Mucosa of descending colon (tissue), 3 donors: ENCODE data around the gene CFH. TPM values are rescaled to one million over a fixed set of nuclear protein-coding genes. Genes with fewer than 3 reads are reported as not detected.

Experiments used
- ATAC-seq: fragments of 200-7000 bp; cut with Tn5 transposase; one replicate; pipeline ENCODE4 v1.9.1; 2020; ENCODE audit warnings: mild to moderate bottlenecking, moderate library complexity
- DNase-seq, 3 donors: peaks; one replicate each; pipeline ENCODE4 v3.0.0-alpha.2; 2020
- H3K36me3 ChIP-seq: fragments of 200-600 bp; one replicate; pipeline ENCODE4 v1.8.0; 2021; ENCODE audit warnings: low read depth, mild to moderate bottlenecking
- H3K4me1 ChIP-seq: fragments of 200-600 bp; one replicate; pipeline ENCODE4 v1.8.0; 2021; ENCODE audit warnings: low read depth, mild to moderate bottlenecking
- H3K4me3 ChIP-seq: fragments of 200-600 bp; one replicate; pipeline ENCODE4 v1.8.0; 2021; ENCODE audit warnings: mild to moderate bottlenecking
- H3K9me3 ChIP-seq: fragments of 200-600 bp; one replicate; pipeline ENCODE4 v1.8.0; 2021; ENCODE audit warnings: mild to moderate bottlenecking
- intact Hi-C, 2 donors: fragments of 100-400 bp; cut with DNase I in 1 of 2; cut with micrococcal nuclease in 1 of 2; formaldehyde crosslinking; loops; one replicate each; pipeline versions ENCODE4 v1.11.0 to v1.11.1; 2022; cut with DNase I, micrococcal nuclease
- total RNA-seq, 3 donors: library from RNA; stranded (reverse); fragmentation: NEBNext Ultra II Directional in 2 of 3; extraction: Animal tissue kit (Norgen Biotek cat#: 25700) in 2 of 3; gene quantifications; one replicate each; pipeline versions ENCODE4 v1.2.1 to v1.2.4, GENCODE V29; 2021 to 2023
- TF ChIP-seq, protein P1 (sequence below): fragments of 200-600 bp; IDR thresholded peaks from one replicate; pipeline ENCODE4 v1.8.0; 2022; ENCODE audit warnings: antibody characterized with exemption, mild to moderate bottlenecking
- donor health status: DM: no; HTN: no; CAD: no; lungs with moderate emphysema.
- donor health status: DM: no; HTN: no; CAD: no.
- donor health status: DM: no; HTN: yes; CAD: no.

Gene CFH
- total RNA-seq, 3 donors from 2014 or later = 12.7 to 37.0 (median 24.5) TPM

- DNase-seq (no peak), ATAC-seq (no peak)
- no peaks in the 10 kb centered on the region for H3K9me3 ChIP-seq
- H3K4me3 ChIP-seq = no peak overlapping the region
- intact Hi-C loops = no loop called here
- no peaks in the 10 kb centered on the region for H3K4me1 ChIP-seq
- no peaks in the 10 kb centered on the region for H3K36me3 ChIP-seq
- TF ChIP-seq, protein P1, sequence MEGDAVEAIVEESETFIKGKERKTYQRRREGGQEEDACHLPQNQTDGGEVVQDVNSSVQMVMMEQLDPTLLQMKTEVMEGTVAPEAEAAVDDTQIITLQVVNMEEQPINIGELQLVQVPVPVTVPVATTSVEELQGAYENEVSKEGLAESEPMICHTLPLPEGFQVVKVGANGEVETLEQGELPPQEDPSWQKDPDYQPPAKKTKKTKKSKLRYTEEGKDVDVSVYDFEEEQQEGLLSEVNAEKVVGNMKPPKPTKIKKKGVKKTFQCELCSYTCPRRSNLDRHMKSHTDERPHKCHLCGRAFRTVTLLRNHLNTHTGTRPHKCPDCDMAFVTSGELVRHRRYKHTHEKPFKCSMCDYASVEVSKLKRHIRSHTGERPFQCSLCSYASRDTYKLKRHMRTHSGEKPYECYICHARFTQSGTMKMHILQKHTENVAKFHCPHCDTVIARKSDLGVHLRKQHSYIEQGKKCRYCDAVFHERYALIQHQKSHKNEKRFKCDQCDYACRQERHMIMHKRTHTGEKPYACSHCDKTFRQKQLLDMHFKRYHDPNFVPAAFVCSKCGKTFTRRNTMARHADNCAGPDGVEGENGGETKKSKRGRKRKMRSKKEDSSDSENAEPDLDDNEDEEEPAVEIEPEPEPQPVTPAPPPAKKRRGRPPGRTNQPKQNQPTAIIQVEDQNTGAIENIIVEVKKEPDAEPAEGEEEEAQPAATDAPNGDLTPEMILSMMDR = no peak
These were observed 10.9 kb upstream of the CFH start for GRCh38 chr1:196640976-196641375.

- ATAC-seq (no peak), DNase-seq (no peak)
- Histone ChIP-seq H3K4me3 (no peak overlapping the region), H3K9me3 (no peaks in the 10 kb centered on the region), H3K4me1 (no peaks in the 10 kb centered on the region), H3K36me3 (no peaks in the 10 kb centered on the region)
- intact Hi-C loops = loop anchor here in 1 of 2 donors (10.0 kb wide), 1 partner anchor 285 kb away; no protein-coding TSS in a partner anchor
- TF ChIP-seq, protein P1 = no peak
These were observed 1.9 kb upstream of the CFH start for GRCh38 chr1:196649990-196650389.

DNA sequence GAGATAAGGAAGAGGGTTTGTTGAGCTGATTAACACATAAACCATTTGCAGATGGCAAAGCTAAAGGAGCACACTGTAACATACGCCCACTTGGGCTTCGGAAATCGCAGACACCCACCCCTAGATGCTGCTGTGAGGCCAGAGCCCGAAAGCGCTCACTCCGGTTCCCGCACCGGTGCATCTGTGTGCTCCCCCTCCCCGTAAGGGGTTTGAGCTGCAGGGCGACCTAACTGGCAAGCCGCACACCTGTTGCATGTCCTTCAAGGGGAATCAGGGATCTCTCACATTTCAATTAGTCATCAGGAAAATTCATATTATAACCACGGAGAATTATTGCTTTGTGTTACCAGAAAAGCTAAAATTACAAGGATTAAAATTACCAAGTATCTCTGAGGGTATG, 1.4 kb upstream of the CFH start:
- no peaks in the 10 kb centered on the region for H3K9me3 ChIP-seq
- ATAC-seq (no peak), DNase-seq (no peak)
- no peaks in the 10 kb centered on the region for H3K36me3 ChIP-seq
- TF ChIP-seq, protein P1 = no peak
- intact Hi-C loops = loop anchor here in 1 of 2 donors (10.0 kb wide), 1 partner anchor 286 kb away; no protein-coding TSS in a partner anchor
- H3K4me3 ChIP-seq = no peak overlapping the region
- no peaks in the 10 kb centered on the region for H3K4me1 ChIP-seq

- H3K4me1 ChIP-seq = no peaks in the 10 kb centered on the region
- DNase-seq (no peak), ATAC-seq (no peak)
- no peak overlapping the region for H3K4me3 ChIP-seq
- no peaks in the 10 kb centered on the region for H3K36me3 ChIP-seq
- intact Hi-C loops = loop anchor here in 1 of 2 donors (10.0 kb wide), 1 partner anchor 286 kb away; no protein-coding TSS in a partner anchor
- no peaks in the 10 kb centered on the region for H3K9me3 ChIP-seq
- TF ChIP-seq, protein P1 = no peak
These were observed 764 bp upstream of the CFH start for GRCh38 chr1:196651079-196651478.

- no peak for ATAC-seq
- no peak overlapping the region for H3K4me3 ChIP-seq
- H3K4me1 ChIP-seq = no peaks in the 10 kb centered on the region
- no peak for DNase-seq
- intact Hi-C loops = loop anchor here in 1 of 2 donors (10.0 kb wide), 1 partner anchor 289 kb away; no protein-coding TSS in a partner anchor
- TF ChIP-seq, protein P1 = no peak
- no peaks in the 10 kb centered on the region for H3K9me3 ChIP-seq
- no peaks in the 10 kb centered on the region for H3K36me3 ChIP-seq
These were observed 2.4 kb downstream of the CFH start for GRCh38 chr1:196654271-196654670.

DNA sequence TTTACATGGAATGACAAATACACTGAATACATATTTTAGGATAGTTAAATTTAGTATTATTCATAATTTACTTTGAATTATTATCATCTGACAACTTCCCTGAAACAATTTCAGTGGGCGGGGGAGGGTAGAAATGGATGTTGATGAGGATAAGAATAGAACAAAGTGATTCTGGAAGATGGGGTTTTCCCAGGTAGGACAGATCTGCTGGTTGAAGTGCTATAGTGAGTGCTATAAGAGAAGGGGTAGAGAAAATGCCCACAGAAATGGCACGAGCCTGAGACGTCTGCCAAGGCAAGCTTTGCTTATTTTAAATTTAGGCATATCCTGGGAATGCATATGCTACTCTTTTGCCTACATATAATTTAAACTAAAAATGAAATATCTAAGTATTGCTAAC, 3.2 kb downstream of the CFH start:
- H3K4me1 ChIP-seq = no peaks in the 10 kb centered on the region
- TF ChIP-seq, protein P1 = no peak
- H3K4me3 ChIP-seq = no peak overlapping the region
- H3K36me3 ChIP-seq = no peaks in the 10 kb centered on the region
- H3K9me3 ChIP-seq = no peaks in the 10 kb centered on the region
- intact Hi-C loops = loop anchor here in 1 of 2 donors (10.0 kb wide), 1 partner anchor 290 kb away; no protein-coding TSS in a partner anchor
- ATAC-seq = no peak
- DNase-seq = no peak
